Measurements from ENCODE around the gene EEA1. TPM values are rescaled to one million over a fixed set of nuclear protein-coding genes. Genes with fewer than 3 reads are reported as not detected.
A peak's percentile ranks its signal among the peaks of the same experiment; 100 is the strongest.

Gene EEA1
- total and polyA plus RNA-seq, 10 of the 15 experiments (the other 5 are each of a cell fraction or from before 2014, with no cell fraction given) = 5.5 to 40.3 (median 13.5) TPM

DNA sequence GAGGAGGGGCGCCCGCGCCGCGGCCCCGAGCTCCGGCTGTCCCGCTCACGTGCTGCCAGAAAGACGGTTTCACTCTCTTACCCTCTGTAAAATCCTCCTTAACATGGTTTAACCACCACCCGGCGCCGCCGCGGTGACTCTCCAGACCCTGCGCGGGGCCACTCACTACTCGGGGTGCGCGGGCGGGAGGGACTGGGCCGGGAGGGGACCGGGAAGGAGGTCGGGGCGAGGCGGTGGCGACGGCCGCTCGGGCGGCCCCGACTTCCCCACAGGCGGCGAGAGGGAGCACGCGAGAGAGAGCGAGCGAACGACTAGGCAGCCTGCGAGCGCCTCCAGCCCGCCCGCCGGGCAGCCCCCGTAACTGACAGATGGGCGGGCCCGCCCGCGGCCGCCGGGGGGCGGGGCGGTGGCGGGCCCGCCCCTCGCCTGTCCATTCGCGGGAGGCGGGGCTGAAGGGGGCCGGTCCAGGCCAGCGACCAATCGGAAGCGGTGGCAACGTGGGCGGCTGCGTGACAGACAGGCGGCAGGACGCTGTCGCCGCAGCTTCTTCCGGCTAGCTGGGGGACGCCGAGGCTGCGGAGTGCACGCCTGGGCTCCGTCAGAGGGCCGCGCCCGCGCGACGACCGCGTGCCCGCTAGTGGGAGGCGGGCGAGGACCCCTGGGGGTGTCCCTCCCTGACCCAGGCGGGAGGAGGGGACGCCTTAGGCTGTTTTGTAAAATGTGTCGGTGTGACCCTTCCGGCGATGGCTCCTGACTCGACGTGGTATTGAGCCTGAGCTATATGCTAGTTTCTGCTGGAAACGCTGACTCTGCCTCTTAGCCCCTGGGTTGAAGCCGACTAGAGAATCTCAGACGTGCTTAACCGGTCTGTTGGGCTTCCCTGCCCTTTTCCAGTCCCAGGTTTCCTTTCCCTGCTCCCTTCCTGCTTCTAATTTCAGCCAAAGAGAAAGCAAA lies at the start of gene EEA1 (continued):
- peak; percentile 22; the same call in 1 of the 2 replicates for TF ChIP-seq MYB (IDR thresholded peaks at IDR 0.05; ENCODE audit: borderline replicate concordance, low read depth, low read length)
- no peak for TF ChIP-seq ZNF217 (IDR thresholded peaks at IDR 0.05)
- TF ChIP-seq ZNF24 (IDR thresholded peaks at IDR 0.05) = no peak
- TF ChIP-seq, protein P1, sequence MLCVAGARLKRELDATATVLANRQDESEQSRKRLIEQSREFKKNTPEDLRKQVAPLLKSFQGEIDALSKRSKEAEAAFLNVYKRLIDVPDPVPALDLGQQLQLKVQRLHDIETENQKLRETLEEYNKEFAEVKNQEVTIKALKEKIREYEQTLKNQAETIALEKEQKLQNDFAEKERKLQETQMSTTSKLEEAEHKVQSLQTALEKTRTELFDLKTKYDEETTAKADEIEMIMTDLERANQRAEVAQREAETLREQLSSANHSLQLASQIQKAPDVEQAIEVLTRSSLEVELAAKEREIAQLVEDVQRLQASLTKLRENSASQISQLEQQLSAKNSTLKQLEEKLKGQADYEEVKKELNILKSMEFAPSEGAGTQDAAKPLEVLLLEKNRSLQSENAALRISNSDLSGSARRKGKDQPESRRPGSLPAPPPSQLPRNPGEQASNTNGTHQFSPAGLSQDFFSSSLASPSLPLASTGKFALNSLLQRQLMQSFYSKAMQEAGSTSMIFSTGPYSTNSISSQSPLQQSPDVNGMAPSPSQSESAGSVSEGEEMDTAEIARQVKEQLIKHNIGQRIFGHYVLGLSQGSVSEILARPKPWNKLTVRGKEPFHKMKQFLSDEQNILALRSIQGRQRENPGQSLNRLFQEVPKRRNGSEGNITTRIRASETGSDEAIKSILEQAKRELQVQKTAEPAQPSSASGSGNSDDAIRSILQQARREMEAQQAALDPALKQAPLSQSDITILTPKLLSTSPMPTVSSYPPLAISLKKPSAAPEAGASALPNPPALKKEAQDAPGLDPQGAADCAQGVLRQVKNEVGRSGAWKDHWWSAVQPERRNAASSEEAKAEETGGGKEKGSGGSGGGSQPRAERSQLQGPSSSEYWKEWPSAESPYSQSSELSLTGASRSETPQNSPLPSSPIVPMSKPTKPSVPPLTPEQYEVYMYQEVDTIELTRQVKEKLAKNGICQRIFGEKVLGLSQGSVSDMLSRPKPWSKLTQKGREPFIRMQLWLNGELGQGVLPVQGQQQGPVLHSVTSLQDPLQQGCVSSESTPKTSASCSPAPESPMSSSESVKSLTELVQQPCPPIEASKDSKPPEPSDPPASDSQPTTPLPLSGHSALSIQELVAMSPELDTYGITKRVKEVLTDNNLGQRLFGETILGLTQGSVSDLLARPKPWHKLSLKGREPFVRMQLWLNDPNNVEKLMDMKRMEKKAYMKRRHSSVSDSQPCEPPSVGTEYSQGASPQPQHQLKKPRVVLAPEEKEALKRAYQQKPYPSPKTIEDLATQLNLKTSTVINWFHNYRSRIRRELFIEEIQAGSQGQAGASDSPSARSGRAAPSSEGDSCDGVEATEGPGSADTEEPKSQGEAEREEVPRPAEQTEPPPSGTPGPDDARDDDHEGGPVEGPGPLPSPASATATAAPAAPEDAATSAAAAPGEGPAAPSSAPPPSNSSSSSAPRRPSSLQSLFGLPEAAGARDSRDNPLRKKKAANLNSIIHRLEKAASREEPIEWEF (IDR thresholded peaks at IDR 0.05; ENCODE audit: insufficient replicate concordance, low read depth, low read length) = no peak
- TF ChIP-seq ATF7 (IDR thresholded peaks at IDR 0.05; ENCODE audit: low read depth) = no peak
- TF ChIP-seq, protein P2, sequence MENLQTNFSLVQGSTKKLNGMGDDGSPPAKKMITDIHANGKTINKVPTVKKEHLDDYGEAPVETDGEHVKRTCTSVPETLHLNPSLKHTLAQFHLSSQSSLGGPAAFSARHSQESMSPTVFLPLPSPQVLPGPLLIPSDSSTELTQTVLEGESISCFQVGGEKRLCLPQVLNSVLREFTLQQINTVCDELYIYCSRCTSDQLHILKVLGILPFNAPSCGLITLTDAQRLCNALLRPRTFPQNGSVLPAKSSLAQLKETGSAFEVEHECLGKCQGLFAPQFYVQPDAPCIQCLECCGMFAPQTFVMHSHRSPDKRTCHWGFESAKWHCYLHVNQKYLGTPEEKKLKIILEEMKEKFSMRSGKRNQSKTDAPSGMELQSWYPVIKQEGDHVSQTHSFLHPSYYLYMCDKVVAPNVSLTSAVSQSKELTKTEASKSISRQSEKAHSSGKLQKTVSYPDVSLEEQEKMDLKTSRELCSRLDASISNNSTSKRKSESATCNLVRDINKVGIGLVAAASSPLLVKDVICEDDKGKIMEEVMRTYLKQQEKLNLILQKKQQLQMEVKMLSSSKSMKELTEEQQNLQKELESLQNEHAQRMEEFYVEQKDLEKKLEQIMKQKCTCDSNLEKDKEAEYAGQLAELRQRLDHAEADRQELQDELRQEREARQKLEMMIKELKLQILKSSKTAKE (IDR thresholded peaks at IDR 0.05; ENCODE audit: low read depth, poor library complexity, severe bottlenecking) = peak; percentile 29
- TF ChIP-seq, protein P3, sequence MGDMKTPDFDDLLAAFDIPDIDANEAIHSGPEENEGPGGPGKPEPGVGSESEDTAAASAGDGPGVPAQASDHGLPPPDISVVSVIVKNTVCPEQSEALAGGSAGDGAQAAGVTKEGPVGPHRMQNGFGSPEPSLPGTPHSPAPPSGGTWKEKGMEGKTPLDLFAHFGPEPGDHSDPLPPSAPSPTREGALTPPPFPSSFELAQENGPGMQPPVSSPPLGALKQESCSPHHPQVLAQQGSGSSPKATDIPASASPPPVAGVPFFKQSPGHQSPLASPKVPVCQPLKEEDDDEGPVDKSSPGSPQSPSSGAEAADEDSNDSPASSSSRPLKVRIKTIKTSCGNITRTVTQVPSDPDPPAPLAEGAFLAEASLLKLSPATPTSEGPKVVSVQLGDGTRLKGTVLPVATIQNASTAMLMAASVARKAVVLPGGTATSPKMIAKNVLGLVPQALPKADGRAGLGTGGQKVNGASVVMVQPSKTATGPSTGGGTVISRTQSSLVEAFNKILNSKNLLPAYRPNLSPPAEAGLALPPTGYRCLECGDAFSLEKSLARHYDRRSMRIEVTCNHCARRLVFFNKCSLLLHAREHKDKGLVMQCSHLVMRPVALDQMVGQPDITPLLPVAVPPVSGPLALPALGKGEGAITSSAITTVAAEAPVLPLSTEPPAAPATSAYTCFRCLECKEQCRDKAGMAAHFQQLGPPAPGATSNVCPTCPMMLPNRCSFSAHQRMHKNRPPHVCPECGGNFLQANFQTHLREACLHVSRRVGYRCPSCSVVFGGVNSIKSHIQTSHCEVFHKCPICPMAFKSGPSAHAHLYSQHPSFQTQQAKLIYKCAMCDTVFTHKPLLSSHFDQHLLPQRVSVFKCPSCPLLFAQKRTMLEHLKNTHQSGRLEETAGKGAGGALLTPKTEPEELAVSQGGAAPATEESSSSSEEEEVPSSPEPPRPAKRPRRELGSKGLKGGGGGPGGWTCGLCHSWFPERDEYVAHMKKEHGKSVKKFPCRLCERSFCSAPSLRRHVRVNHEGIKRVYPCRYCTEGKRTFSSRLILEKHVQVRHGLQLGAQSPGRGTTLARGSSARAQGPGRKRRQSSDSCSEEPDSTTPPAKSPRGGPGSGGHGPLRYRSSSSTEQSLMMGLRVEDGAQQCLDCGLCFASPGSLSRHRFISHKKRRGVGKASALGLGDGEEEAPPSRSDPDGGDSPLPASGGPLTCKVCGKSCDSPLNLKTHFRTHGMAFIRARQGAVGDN (IDR thresholded peaks at IDR 0.05) = peak; percentile 99
- TF ChIP-seq, protein P4, sequence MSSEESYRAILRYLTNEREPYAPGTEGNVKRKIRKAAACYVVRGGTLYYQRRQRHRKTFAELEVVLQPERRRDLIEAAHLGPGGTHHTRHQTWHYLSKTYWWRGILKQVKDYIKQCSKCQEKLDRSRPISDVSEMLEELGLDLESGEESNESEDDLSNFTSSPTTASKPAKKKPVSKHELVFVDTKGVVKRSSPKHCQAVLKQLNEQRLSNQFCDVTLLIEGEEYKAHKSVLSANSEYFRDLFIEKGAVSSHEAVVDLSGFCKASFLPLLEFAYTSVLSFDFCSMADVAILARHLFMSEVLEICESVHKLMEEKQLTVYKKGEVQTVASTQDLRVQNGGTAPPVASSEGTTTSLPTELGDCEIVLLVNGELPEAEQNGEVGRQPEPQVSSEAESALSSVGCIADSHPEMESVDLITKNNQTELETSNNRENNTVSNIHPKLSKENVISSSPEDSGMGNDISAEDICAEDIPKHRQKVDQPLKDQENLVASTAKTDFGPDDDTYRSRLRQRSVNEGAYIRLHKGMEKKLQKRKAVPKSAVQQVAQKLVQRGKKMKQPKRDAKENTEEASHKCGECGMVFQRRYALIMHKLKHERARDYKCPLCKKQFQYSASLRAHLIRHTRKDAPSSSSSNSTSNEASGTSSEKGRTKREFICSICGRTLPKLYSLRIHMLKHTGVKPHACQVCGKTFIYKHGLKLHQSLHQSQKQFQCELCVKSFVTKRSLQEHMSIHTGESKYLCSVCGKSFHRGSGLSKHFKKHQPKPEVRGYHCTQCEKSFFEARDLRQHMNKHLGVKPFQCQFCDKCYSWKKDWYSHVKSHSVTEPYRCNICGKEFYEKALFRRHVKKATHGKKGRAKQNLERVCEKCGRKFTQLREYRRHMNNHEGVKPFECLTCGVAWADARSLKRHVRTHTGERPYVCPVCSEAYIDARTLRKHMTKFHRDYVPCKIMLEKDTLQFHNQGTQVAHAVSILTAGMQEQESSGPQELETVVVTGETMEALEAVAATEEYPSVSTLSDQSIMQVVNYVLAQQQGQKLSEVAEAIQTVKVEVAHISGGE (CRISPR knock-in tag; IDR thresholded peaks at IDR 0.05) = no peak
- no peak for TF ChIP-seq NFYA (IDR thresholded peaks at IDR 0.05; ENCODE audit: borderline replicate concordance, low read depth, low read length)
- TF ChIP-seq CBX3 (IDR thresholded peaks at IDR 0.05; ENCODE audit: borderline replicate concordance, low read depth) = no peak
- TF ChIP-seq BCL11A (IDR thresholded peaks at IDR 0.05; ENCODE audit: low read depth, low read length) = 0 out of 2 replicates have a peak, but pooled peaks have one; percentile 24
- TF ChIP-seq FOS (IDR thresholded peaks at IDR 0.05; ENCODE audit: borderline replicate concordance, extremely low read depth, insufficient read length) = no peak
- TF ChIP-seq MTA2 (IDR thresholded peaks at IDR 0.05; ENCODE audit: low read depth) = peak; percentile 53; the same call in 1 of the 2 replicates
